Measurements from ENCODE around the gene C4orf50. TPM values are rescaled to one million over a fixed set of nuclear protein-coding genes. Genes with fewer than 3 reads are reported as not detected.

Gene C4orf50
- total and polyA plus RNA-seq, 10 of the 15 experiments (the other 5 are each of a cell fraction or from before 2014, with no cell fraction given): 0.04 to 0.09 (median 0.05) TPM; not detected in 3

DNA sequence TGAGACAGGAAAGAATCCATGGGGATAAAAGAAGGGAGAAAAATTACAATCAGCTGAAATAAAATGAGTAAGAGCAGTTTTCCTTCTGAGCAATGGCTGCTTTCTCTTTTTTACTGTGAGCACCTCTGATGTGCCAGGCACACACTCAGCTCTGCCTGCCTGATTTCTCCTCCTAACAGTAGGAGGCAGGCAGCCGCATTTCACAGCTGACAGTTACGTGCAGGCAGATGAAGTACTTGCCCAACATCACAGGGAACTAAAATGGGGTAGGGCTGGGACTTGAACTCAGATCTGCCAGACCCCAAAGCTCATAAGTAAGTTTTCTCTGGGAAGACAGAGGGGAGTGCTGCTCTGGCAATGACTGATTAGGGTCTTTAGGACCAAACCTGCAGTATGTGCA lies 54.6 kb downstream of the C4orf50 start:
- H4K20me1 ChIP-seq (ENCODE audit: control insufficient read depth, insufficient read depth): peaks cover 2% of the 10 kb centered on the region; the same call in 1 of the 2 replicates
- H3K36me3 ChIP-seq (ENCODE audit: control insufficient read depth in 2 of 2, insufficient read depth in 2 of 2, low read length in 1 of 2): no peaks in the 10 kb centered on the region
- H3K79me2 ChIP-seq (ENCODE audit: control insufficient read depth, insufficient read depth, low read length): no peaks in the 10 kb centered on the region
- WGBS (ENCODE audit: insufficient coverage, insufficient replicate concordance, low lambda C conversion rate, missing lambda C conversion rate): 0% methylated on average over 2 of the region's 2 CpGs
- H3K9ac ChIP-seq (ENCODE audit: control insufficient read depth, insufficient read depth, low read length): no peak overlapping the region
- no TSS peak for BruUV-seq (replicated peaks)
- H3K27me3 ChIP-seq (replicated peaks in 1 of 2; ENCODE audit: control insufficient read depth in 2 of 2, insufficient read depth in 2 of 2, low read length in 1 of 2): peaks cover 2% of the 10 kb centered on the region in 2 experiments; a peak in 2 of 4 replicates
- in situ Hi-C loops (cut with MboI) (no loop called here), intact Hi-C loops (cut with micrococcal nuclease; ENCODE audit: unreplicated experiment) (no loop called here)
- ChIA-PET SMC1A (ENCODE audit: uncharacterized antibody, unreplicated experiment) (no interaction called here), RAD21 (ENCODE audit: unreplicated experiment) (no interaction called here), POLR2A (no interaction called here), CTCF (interaction anchor here (0.9 to 1.2 kb wide), 2 partner anchors 23 to 35 kb away, joined by 3 to 4 read pairs; no protein-coding TSS in a partner anchor)
- no peak for ATAC-seq
- no peaks in the 10 kb centered on the region for H3K9me3 ChIP-seq (replicated peaks; ENCODE audit: control insufficient read depth, insufficient read depth, low read length)
- no peak overlapping the region for H3K4me3 ChIP-seq
- H3K4me2 ChIP-seq (ENCODE audit: control insufficient read depth, insufficient read depth): no peak overlapping the region
- no peak overlapping the region for H3K27ac ChIP-seq (ENCODE audit: control insufficient read depth, insufficient read depth)
- no peak for FAIRE-seq
- DNase-seq (ENCODE audit: low read depth, low spot score): no peak
- TF ChIP-seq HCFC1 (IDR thresholded peaks at IDR 0.05; ENCODE audit: low read length): no peak
- TF ChIP-seq PAX8 (IDR thresholded peaks at IDR 0.05): no peak
- H3K4me1 ChIP-seq (ENCODE audit: control insufficient read depth, insufficient read depth, low read length): no peaks in the 10 kb centered on the region
- no peak overlapping the region for H2AFZ ChIP-seq (ENCODE audit: control insufficient read depth, low read depth, low read length)

DNA sequence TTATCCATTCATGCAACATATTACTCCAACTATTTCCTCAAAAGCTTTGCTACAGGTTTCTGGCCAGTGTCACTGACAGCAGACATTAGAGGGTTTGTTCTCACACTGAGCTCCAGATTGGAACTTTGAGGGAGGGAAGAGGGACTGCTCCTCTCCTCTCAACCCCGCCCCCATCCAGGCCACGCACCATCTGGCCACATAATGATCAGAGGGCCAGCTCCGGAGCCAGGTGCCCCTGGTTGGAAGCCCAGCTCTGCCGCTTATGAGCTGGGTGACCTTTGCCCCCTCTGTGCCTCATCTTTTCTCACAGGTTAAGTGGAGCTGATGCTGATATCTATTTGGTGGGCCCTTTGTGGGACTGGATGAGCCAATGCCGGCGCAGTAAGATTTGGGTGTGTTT lies 55.8 kb downstream of the C4orf50 start:
- H3K27ac ChIP-seq (ENCODE audit: control insufficient read depth, insufficient read depth): no peak overlapping the region
- DNase-seq (ENCODE audit: low read depth, low spot score): no peak
- RAD21 ChIA-PET (ENCODE audit: unreplicated experiment): no interaction called here
- no peaks in the 10 kb centered on the region for H3K4me1 ChIP-seq (ENCODE audit: control insufficient read depth, insufficient read depth, low read length)
- no peak overlapping the region for H3K9ac ChIP-seq (ENCODE audit: control insufficient read depth, insufficient read depth, low read length)
- no peaks in the 10 kb centered on the region for H3K9me3 ChIP-seq (replicated peaks; ENCODE audit: control insufficient read depth, insufficient read depth, low read length)
- H3K79me2 ChIP-seq (ENCODE audit: control insufficient read depth, insufficient read depth, low read length): no peaks in the 10 kb centered on the region
- CTCF ChIA-PET: interaction anchor here (1.6 kb wide), 1 partner anchor 36 kb away, joined by 6 read pairs; no protein-coding TSS in a partner anchor
- 58% methylated on average over 6 of the region's 6 CpGs for WGBS (ENCODE audit: insufficient coverage, insufficient replicate concordance, low lambda C conversion rate, missing lambda C conversion rate)
- no peak overlapping the region for H2AFZ ChIP-seq (ENCODE audit: control insufficient read depth, low read depth, low read length)
- H3K36me3 ChIP-seq (ENCODE audit: control insufficient read depth in 2 of 2, insufficient read depth in 2 of 2, low read length in 1 of 2): no peaks in the 10 kb centered on the region
- no TSS peak for BruUV-seq (replicated peaks)
- intact Hi-C loops (cut with micrococcal nuclease; ENCODE audit: unreplicated experiment): no loop called here
- in situ Hi-C loops (cut with MboI): no loop called here
- FAIRE-seq: no peak
- no peak for ATAC-seq
- POLR2A ChIA-PET: no interaction called here
- no peak for TF ChIP-seq BMI1 (IDR thresholded peaks at IDR 0.05; ENCODE audit: borderline replicate concordance)
- no peak for TF ChIP-seq MEF2B (IDR thresholded peaks at IDR 0.05; ENCODE audit: partially characterized antibody, poor library complexity, severe bottlenecking)
- TF ChIP-seq SMAD5 (IDR thresholded peaks at IDR 0.05; ENCODE audit: low read depth): no peak
- no peak for TF ChIP-seq HDGF (IDR thresholded peaks at IDR 0.05)
- TF ChIP-seq, protein P1, sequence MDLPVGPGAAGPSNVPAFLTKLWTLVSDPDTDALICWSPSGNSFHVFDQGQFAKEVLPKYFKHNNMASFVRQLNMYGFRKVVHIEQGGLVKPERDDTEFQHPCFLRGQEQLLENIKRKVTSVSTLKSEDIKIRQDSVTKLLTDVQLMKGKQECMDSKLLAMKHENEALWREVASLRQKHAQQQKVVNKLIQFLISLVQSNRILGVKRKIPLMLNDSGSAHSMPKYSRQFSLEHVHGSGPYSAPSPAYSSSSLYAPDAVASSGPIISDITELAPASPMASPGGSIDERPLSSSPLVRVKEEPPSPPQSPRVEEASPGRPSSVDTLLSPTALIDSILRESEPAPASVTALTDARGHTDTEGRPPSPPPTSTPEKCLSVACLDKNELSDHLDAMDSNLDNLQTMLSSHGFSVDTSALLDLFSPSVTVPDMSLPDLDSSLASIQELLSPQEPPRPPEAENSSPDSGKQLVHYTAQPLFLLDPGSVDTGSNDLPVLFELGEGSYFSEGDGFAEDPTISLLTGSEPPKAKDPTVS (IDR thresholded peaks at IDR 0.05; ENCODE audit: low read depth, low read length): no peak
- TF ChIP-seq, protein P2, sequence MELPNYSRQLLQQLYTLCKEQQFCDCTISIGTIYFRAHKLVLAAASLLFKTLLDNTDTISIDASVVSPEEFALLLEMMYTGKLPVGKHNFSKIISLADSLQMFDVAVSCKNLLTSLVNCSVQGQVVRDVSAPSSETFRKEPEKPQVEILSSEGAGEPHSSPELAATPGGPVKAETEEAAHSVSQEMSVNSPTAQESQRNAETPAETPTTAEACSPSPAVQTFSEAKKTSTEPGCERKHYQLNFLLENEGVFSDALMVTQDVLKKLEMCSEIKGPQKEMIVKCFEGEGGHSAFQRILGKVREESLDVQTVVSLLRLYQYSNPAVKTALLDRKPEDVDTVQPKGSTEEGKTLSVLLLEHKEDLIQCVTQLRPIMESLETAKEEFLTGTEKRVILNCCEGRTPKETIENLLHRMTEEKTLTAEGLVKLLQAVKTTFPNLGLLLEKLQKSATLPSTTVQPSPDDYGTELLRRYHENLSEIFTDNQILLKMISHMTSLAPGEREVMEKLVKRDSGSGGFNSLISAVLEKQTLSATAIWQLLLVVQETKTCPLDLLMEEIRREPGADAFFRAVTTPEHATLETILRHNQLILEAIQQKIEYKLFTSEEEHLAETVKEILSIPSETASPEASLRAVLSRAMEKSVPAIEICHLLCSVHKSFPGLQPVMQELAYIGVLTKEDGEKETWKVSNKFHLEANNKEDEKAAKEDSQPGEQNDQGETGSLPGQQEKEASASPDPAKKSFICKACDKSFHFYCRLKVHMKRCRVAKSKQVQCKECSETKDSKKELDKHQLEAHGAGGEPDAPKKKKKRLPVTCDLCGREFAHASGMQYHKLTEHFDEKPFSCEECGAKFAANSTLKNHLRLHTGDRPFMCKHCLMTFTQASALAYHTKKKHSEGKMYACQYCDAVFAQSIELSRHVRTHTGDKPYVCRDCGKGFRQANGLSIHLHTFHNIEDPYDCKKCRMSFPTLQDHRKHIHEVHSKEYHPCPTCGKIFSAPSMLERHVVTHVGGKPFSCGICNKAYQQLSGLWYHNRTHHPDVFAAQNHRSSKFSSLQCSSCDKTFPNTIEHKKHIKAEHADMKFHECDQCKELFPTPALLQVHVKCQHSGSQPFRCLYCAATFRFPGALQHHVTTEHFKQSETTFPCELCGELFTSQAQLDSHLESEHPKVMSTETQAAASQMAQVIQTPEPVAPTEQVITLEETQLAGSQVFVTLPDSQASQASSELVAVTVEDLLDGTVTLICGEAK (IDR thresholded peaks at IDR 0.05; ENCODE audit: borderline replicate concordance): no peak
- no peak for TF ChIP-seq NR2C2 (IDR thresholded peaks at IDR 0.05; ENCODE audit: borderline replicate concordance, control insufficient read depth, insufficient read length, low read depth)
- SMC1A ChIA-PET (ENCODE audit: uncharacterized antibody, unreplicated experiment): no interaction called here
- H3K4me3 ChIP-seq: no peak overlapping the region
- H3K27me3 ChIP-seq (replicated peaks in 1 of 2; ENCODE audit: control insufficient read depth in 2 of 2, insufficient read depth in 2 of 2, low read length in 1 of 2): peaks cover 2% of the 10 kb centered on the region in 2 experiments; a peak in 2 of 4 replicates
- H3K4me2 ChIP-seq (ENCODE audit: control insufficient read depth, insufficient read depth): no peak overlapping the region
- H4K20me1 ChIP-seq (ENCODE audit: control insufficient read depth, insufficient read depth): no peaks in the 10 kb centered on the region

Data from GM12878 (cell line).